Neural cell (in vitro differentiated cells): ENCODE measurements around the gene EDN1. TPM values are rescaled to one million over a fixed set of nuclear protein-coding genes. Genes with fewer than 3 reads are reported as not detected.

Experiments
- H2AFZ ChIP-seq: fragments of 200-600, 300-800 bp; sonication (generic), shearing (Covaris generic); 2 replicates; pipeline ENCODE4 v1.6.0; 2014; ENCODE audit warnings: low read depth, mild to moderate bottlenecking, antibody characterized with exemption, low read length, moderate library complexity
- H3F3A ChIP-seq: fragments of 200-600 bp; shearing (Covaris generic); 2 replicates; pipeline ENCODE4 v1.6.1; 2016; ENCODE audit warnings: mild to moderate bottlenecking, moderate library complexity, mixed read lengths, antibody characterized with exemption, low read length; ENCODE audit not compliant: insufficient read depth, poor library complexity, severe bottlenecking
- H3K27ac ChIP-seq: fragments of 200-600, 300-800 bp; sonication (generic), shearing (Covaris generic); 2 replicates; pipeline ENCODE4 v1.5.1; 2014; ENCODE audit warnings: mild to moderate bottlenecking, low read length, moderate library complexity
- H3K27me3 ChIP-seq: fragments of 300-800, 200-600 bp; sonication (generic), shearing (Covaris generic); 2 replicates; pipeline ENCODE4 v1.6.0; 2014; ENCODE audit warnings: mild to moderate bottlenecking, low read depth, low read length, moderate library complexity; ENCODE audit not compliant: insufficient read depth
- H3K36me3 ChIP-seq: fragments of 300-800, 200-600 bp; sonication (generic), shearing (Covaris generic); 2 replicates; pipeline ENCODE4 v1.5.1; 2014; ENCODE audit warnings: mild to moderate bottlenecking, antibody characterized with exemption, low read length, moderate library complexity; ENCODE audit not compliant: insufficient read depth
- H3K4me2 ChIP-seq: fragments of 300-800, 200-600 bp; sonication (generic), shearing (Covaris generic); 2 replicates; pipeline ENCODE4 v1.6.0; 2014; ENCODE audit warnings: mild to moderate bottlenecking, low read length
- H3K4me3 ChIP-seq: fragments of 300-800, 200-600 bp; sonication (generic), shearing (Covaris generic); 2 replicates; pipeline ENCODE4 v1.5.1; 2014; ENCODE audit warnings: mild to moderate bottlenecking, low read length, moderate library complexity
- H3K79me2 ChIP-seq: fragments of 200-600 bp; shearing (Covaris generic); replicated peaks from 2 replicates; pipeline ENCODE4 v1.6.0; 2014; ENCODE audit warnings: mild to moderate bottlenecking, low read length, moderate library complexity; ENCODE audit not compliant: insufficient read depth
- H3K9ac ChIP-seq: fragments of 300-800, 200-600 bp; sonication (generic), shearing (Covaris generic); 2 replicates; pipeline ENCODE4 v1.6.1; 2016; ENCODE audit warnings: mild to moderate bottlenecking, low read length, mixed read lengths
- H3K9me2 ChIP-seq: fragments of 200-600 bp; shearing (Covaris generic); 2 replicates; pipeline ENCODE4 v1.6.1; 2016; ENCODE audit warnings: mild to moderate bottlenecking, low read length, mixed read lengths; ENCODE audit not compliant: insufficient read depth
- H3K9me3 ChIP-seq: fragments of 200-600, 300-800 bp; sonication (generic), shearing (Covaris generic); 2 replicates; pipeline ENCODE4 v1.6.1; 2016; ENCODE audit warnings: mild to moderate bottlenecking, mixed run types, low read length, moderate library complexity, mixed read lengths
- H4K20me1 ChIP-seq: fragments of 200-600 bp; shearing (Covaris generic); 2 replicates; pipeline ENCODE4 v1.6.1; 2016; ENCODE audit warnings: mild to moderate bottlenecking, mixed run types; ENCODE audit not compliant: insufficient read depth
- EP300 ChIP-seq: fragments of 450-650 bp; conservative IDR thresholded peaks from 2 replicates; pipeline ENCODE4 v1.6.1; 2014; ENCODE audit warnings: antibody characterized with exemption, mild to moderate bottlenecking, moderate library complexity; ENCODE audit not compliant: poor library complexity, severe bottlenecking
- EZH2 ChIP-seq: fragments of 200-600, 300-800 bp; shearing (Covaris generic), sonication (generic); IDR thresholded peaks from 2 replicates; pipeline ENCODE4 v1.6.1; 2014; ENCODE audit warnings: antibody characterized with exemption, low read length, borderline replicate concordance, mild to moderate bottlenecking; ENCODE audit not compliant: insufficient read depth, poor library complexity, severe bottlenecking
- MXI1 ChIP-seq: fragments of 450-650 bp; conservative IDR thresholded peaks from 2 replicates; pipeline ENCODE4 v1.6.1; 2014; ENCODE audit warnings: antibody characterized with exemption, mild to moderate bottlenecking; ENCODE audit not compliant: poor library complexity, severe bottlenecking
- POLR2AphosphoS5 ChIP-seq: IDR thresholded peaks from 2 replicates; pipeline ENCODE4 v1.6.1; 2012
- RAD21 ChIP-seq: fragments of 450-650 bp; conservative IDR thresholded peaks from 2 replicates; pipeline ENCODE4 v1.6.1; 2014; ENCODE audit warnings: antibody characterized with exemption, mild to moderate bottlenecking, moderate library complexity
- TAF1 ChIP-seq: IDR thresholded peaks from 2 replicates; pipeline ENCODE4 v1.6.1; 2012; ENCODE audit warnings: low read depth
- polyA plus RNA-seq: library from polyadenylated mRNA; depleted of rRNA; stranded (reverse); fragments of >200 nt; gene quantifications from 2 replicates; pipeline ENCODE4 v1.2.3, GENCODE V29; 2014
- TF ChIP-seq, protein P1 (sequence below): fragments of 450-650 bp; IDR thresholded peaks from 2 replicates; pipeline ENCODE4 v1.5.1; 2014; ENCODE audit warnings: antibody characterized with exemption, mild to moderate bottlenecking, moderate library complexity; ENCODE audit not compliant: poor library complexity, severe bottlenecking
- TF ChIP-seq, protein P2 (sequence below): IDR thresholded peaks from 2 replicates; pipeline ENCODE4 v1.6.1; 2012; ENCODE audit warnings: borderline replicate concordance

The EDN1 gene
- polyA plus RNA-seq, 1 donor from 2014 or later: 2.2 TPM

DNA sequence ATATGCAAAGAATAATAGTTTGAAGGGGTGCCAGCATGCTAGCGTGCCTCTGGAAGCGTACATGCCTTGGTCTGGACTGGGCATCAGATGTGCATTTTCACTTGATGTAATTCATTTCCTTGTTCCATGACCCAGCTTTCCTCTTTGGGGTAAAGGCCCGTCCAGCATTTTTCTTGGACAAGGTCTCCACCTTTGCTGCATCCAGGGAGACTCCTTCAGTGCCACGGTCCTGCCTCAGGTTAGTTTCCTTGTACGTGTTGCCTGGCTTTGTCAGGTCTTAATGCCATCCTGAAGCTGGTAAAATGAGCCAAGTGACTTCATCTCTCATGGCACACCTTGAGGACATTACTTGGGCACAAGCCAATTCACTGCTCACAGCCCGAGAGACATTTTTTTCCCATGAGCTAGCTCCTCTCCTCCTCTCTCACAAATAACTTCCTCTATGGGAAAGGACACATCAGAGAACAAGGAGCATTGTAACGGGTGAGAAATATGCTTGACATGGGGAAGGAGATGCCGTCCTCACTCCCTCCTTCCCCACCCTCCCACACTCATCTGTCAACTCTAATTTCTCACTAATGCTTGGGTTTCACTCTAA is 23.9 kb downstream of the EDN1 start:
- Histone ChIP-seq H3F3A (no peaks in the 10 kb centered on the region), H2AFZ (no peak overlapping the region), H3K36me3 (no peaks in the 10 kb centered on the region), H3K27ac (no peak overlapping the region), H3K9me3 (no peaks in the 10 kb centered on the region), H3K9me2 (no peaks in the 10 kb centered on the region), H3K79me2 (no peaks in the 10 kb centered on the region), H3K4me2 (no peak overlapping the region), H4K20me1 (no peaks in the 10 kb centered on the region), H3K9ac (no peak overlapping the region), H3K4me3 (no peak overlapping the region), H3K27me3 (no peaks in the 10 kb centered on the region)
- no peak for TF ChIP-seq TAF1
- TF ChIP-seq POLR2AphosphoS5: no peak
- TF ChIP-seq, protein P1, sequence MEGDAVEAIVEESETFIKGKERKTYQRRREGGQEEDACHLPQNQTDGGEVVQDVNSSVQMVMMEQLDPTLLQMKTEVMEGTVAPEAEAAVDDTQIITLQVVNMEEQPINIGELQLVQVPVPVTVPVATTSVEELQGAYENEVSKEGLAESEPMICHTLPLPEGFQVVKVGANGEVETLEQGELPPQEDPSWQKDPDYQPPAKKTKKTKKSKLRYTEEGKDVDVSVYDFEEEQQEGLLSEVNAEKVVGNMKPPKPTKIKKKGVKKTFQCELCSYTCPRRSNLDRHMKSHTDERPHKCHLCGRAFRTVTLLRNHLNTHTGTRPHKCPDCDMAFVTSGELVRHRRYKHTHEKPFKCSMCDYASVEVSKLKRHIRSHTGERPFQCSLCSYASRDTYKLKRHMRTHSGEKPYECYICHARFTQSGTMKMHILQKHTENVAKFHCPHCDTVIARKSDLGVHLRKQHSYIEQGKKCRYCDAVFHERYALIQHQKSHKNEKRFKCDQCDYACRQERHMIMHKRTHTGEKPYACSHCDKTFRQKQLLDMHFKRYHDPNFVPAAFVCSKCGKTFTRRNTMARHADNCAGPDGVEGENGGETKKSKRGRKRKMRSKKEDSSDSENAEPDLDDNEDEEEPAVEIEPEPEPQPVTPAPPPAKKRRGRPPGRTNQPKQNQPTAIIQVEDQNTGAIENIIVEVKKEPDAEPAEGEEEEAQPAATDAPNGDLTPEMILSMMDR: no peak
- TF ChIP-seq EZH2: no peak
- TF ChIP-seq RAD21: no peak
- TF ChIP-seq, protein P2, sequence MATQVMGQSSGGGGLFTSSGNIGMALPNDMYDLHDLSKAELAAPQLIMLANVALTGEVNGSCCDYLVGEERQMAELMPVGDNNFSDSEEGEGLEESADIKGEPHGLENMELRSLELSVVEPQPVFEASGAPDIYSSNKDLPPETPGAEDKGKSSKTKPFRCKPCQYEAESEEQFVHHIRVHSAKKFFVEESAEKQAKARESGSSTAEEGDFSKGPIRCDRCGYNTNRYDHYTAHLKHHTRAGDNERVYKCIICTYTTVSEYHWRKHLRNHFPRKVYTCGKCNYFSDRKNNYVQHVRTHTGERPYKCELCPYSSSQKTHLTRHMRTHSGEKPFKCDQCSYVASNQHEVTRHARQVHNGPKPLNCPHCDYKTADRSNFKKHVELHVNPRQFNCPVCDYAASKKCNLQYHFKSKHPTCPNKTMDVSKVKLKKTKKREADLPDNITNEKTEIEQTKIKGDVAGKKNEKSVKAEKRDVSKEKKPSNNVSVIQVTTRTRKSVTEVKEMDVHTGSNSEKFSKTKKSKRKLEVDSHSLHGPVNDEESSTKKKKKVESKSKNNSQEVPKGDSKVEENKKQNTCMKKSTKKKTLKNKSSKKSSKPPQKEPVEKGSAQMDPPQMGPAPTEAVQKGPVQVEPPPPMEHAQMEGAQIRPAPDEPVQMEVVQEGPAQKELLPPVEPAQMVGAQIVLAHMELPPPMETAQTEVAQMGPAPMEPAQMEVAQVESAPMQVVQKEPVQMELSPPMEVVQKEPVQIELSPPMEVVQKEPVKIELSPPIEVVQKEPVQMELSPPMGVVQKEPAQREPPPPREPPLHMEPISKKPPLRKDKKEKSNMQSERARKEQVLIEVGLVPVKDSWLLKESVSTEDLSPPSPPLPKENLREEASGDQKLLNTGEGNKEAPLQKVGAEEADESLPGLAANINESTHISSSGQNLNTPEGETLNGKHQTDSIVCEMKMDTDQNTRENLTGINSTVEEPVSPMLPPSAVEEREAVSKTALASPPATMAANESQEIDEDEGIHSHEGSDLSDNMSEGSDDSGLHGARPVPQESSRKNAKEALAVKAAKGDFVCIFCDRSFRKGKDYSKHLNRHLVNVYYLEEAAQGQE: no peak
- TF ChIP-seq MXI1: no peak

- no peaks in the 10 kb centered on the region for H3K36me3 ChIP-seq
- no peak overlapping the region for H3K27ac ChIP-seq
- H2AFZ ChIP-seq: no peak overlapping the region
- no peak for TF ChIP-seq EP300
- no peak for TF ChIP-seq POLR2AphosphoS5
- no peak overlapping the region for H3K9ac ChIP-seq
- no peaks in the 10 kb centered on the region for H3K79me2 ChIP-seq
- H3K9me3 ChIP-seq: no peaks in the 10 kb centered on the region
- H4K20me1 ChIP-seq: no peaks in the 10 kb centered on the region
- no peaks in the 10 kb centered on the region for H3K27me3 ChIP-seq
- no peaks in the 10 kb centered on the region for H3F3A ChIP-seq
- H3K4me2 ChIP-seq: no peak overlapping the region
- no peaks in the 10 kb centered on the region for H3K9me2 ChIP-seq
- H3K4me3 ChIP-seq: no peak overlapping the region
Measured at GRCh38 chr6:12314751-12315150, 24.6 kb downstream of the EDN1 start.
